Endothelial cell of umbilical vein (primary cell): ENCODE results near the gene AKR7A2. TPM values are rescaled to one million over a fixed set of nuclear protein-coding genes. Genes with fewer than 3 reads are reported as not detected.

ENCODE experiments used
- BruUV-seq: library from RNA; stranded (reverse); fragments of 400-500 nt; replicated peaks from 2 replicates; lab custom pipeline; 2021; lab: Mats Ljungman, UMichigan
- CTCF ChIA-PET: fragments of 300-600, 350-600 bp; sonication (Branson Sonifier 250); formaldehyde crosslinking; loops from one replicate; lab custom pipeline; 2021; ENCODE audit warnings: antibody characterized with exemption, inconsistent platforms; lab: Charles Lee
- POLR2A ChIA-PET: fragments of 300-600, 350-600 bp; sonication (Branson Sonifier 250); formaldehyde crosslinking; loops from one replicate; lab custom pipeline; 2021; ENCODE audit warnings: antibody characterized with exemption, inconsistent platforms; lab: Charles Lee
- DNase-seq: peaks from one replicate; pipeline ENCODE4 v3.0.0-alpha.2; 2011; ENCODE audit warnings: low read depth, low spot score
- FAIRE-seq: peaks from 2 replicates; lab custom pipeline; 2011; peaks lifted over from hg19 to GRCh38; lab: Jason Lieb, UNC
- H2AFZ ChIP-seq: 2 replicates; pipeline ENCODE4 v1.6.0; 2012; ENCODE audit warnings: low read depth, low read length, control low read depth, inconsistent platforms
- H3K27ac ChIP-seq: 2 replicates; pipeline ENCODE4 v1.5.1; 2011; ENCODE audit warnings: low read depth, mild to moderate bottlenecking, control low read depth, low read length, moderate library complexity; ENCODE audit not compliant: insufficient read depth
- H3K27me3 ChIP-seq, 2 experiments: 2 replicates each; pipeline versions ENCODE4 v1.6.0 to v1.6.1; 2011; ENCODE audit warnings: low read length in 2 of 2, mixed read lengths in 1 of 2; ENCODE audit not compliant: control insufficient read depth in 2 of 2, insufficient read depth in 2 of 2
- H3K36me3 ChIP-seq, 2 experiments: 2 replicates in 1 of 2; 3 replicates in 1 of 2; pipeline ENCODE4 v1.5.1; 2011; ENCODE audit warnings: low read length in 2 of 2, mild to moderate bottlenecking in 1 of 2, moderate library complexity in 1 of 2; ENCODE audit not compliant: control insufficient read depth in 2 of 2, insufficient read depth in 2 of 2; ENCODE audit errors: extremely low read depth in 1 of 2
- H3K4me1 ChIP-seq: 3 replicates; pipeline ENCODE4 v1.5.1; 2011; ENCODE audit warnings: mild to moderate bottlenecking, low read length; ENCODE audit not compliant: control insufficient read depth, insufficient read depth; ENCODE audit errors: extremely low read depth
- H3K4me2 ChIP-seq: 2 replicates; pipeline ENCODE4 v1.6.1; 2011; ENCODE audit warnings: low read length, control low read depth, mixed read lengths; ENCODE audit not compliant: insufficient read depth
- H3K4me3 ChIP-seq, 3 experiments: fragments of 200-600 bp in 1 of 3; sonication (generic), shearing (Covaris generic) in 1 of 3; replicated peaks in 1 of 3; 2 replicates each; pipeline ENCODE4 v1.5.1; 2011 to 2016; ENCODE audit warnings: control low read depth in 3 of 3, low read length in 3 of 3, mild to moderate bottlenecking in 2 of 3, inconsistent platforms in 1 of 3, low read depth in 1 of 3, moderate library complexity in 1 of 3; ENCODE audit not compliant: insufficient read depth in 1 of 3
- H3K79me2 ChIP-seq: 2 replicates; pipeline ENCODE4 v1.6.0; 2012; ENCODE audit warnings: low read length, inconsistent platforms; ENCODE audit not compliant: control insufficient read depth, insufficient read depth
- H3K9ac ChIP-seq: replicated peaks from 2 replicates; pipeline ENCODE3; 2011; ENCODE audit warnings: low read length, control low read depth; ENCODE audit not compliant: insufficient read depth; ENCODE audit errors: extremely low read depth
- H3K9me1 ChIP-seq: replicated peaks from 3 replicates; pipeline ENCODE4 v1.6.0; 2011; ENCODE audit warnings: mild to moderate bottlenecking, low read length; ENCODE audit not compliant: control insufficient read depth, insufficient read depth; ENCODE audit errors: extremely low read depth
- H3K9me3 ChIP-seq: replicated peaks from 2 replicates; pipeline ENCODE4 v1.5.1; 2012; ENCODE audit warnings: low read length, inconsistent platforms; ENCODE audit not compliant: control insufficient read depth, insufficient read depth
- H4K20me1 ChIP-seq: replicated peaks from 2 replicates; pipeline ENCODE3; 2011; ENCODE audit warnings: mild to moderate bottlenecking, low read length; ENCODE audit not compliant: control insufficient read depth, insufficient read depth; ENCODE audit errors: extremely low read depth
- CTCF ChIP-seq, 2 donors: IDR thresholded peaks; 1 replicate in 1 of 2; 2 replicates in 1 of 2; pipeline ENCODE4 v1.5.1; 2011; ENCODE audit warnings: low read length in 2 of 2, mild to moderate bottlenecking in 2 of 2, moderate library complexity in 2 of 2, control low read depth in 1 of 2, inconsistent platforms in 1 of 2, low read depth in 1 of 2; ENCODE audit not compliant: insufficient read depth in 1 of 2; ENCODE audit errors: extremely low read depth in 1 of 2
- EZH2 ChIP-seq: IDR thresholded peaks from 2 replicates; pipeline ENCODE4 v1.6.1; 2012; ENCODE audit warnings: borderline replicate concordance, low read depth, mild to moderate bottlenecking, moderate library complexity, low read length, inconsistent platforms; ENCODE audit not compliant: severe bottlenecking
- FOS ChIP-seq: IDR thresholded peaks from 2 replicates; pipeline ENCODE4 v1.6.1; 2011; ENCODE audit warnings: mild to moderate bottlenecking, low read length, moderate library complexity, borderline replicate concordance; ENCODE audit not compliant: insufficient read depth
- GATA2 ChIP-seq: IDR thresholded peaks from 2 replicates; pipeline ENCODE4 v1.7.0; 2011; ENCODE audit warnings: low read depth, mild to moderate bottlenecking, moderate library complexity, mixed read lengths, low read length; ENCODE audit not compliant: insufficient read length, insufficient read depth
- JUN ChIP-seq: IDR thresholded peaks from 2 replicates; pipeline ENCODE4 v1.6.1; 2011; ENCODE audit warnings: borderline replicate concordance, low read depth; ENCODE audit not compliant: insufficient read length, insufficient read depth
- MYC ChIP-seq: IDR thresholded peaks from one replicate; pipeline ENCODE4 v1.6.1; 2011; ENCODE audit warnings: mild to moderate bottlenecking, low read depth, low read length
- POLR2A ChIP-seq: IDR thresholded peaks from 2 replicates; pipeline ENCODE4 v1.6.1; 2012; ENCODE audit warnings: low read depth, mild to moderate bottlenecking, control low read depth, low read length
- POLR2AphosphoS5 ChIP-seq: IDR thresholded peaks from 2 replicates; pipeline ENCODE4 v1.6.1; 2012; ENCODE audit warnings: low read depth, mild to moderate bottlenecking, control low read depth, low read length, moderate library complexity; ENCODE audit not compliant: insufficient read depth
- dilution Hi-C: fragments of 300-500 bp; cut with MboI; formaldehyde crosslinking; loops from one replicate; pipeline ENCODE4 v1.15.0; 2019; ENCODE audit warnings: low sequenced_read_pairs; ENCODE audit not compliant: extremely low pct_ligation_motif_present
- intact Hi-C: fragments of 100-400 bp; cut with micrococcal nuclease; formaldehyde crosslinking; loops from one replicate; pipeline ENCODE4 v1.10.0; 2022
- polyA plus RNA-seq, 4 experiments: library from polyadenylated mRNA; depleted of rRNA in 3 of 4; stranded (reverse) in 3 of 4; unstranded in 1 of 4; fragments of >200 nt; gene quantifications; 2 replicates each; pipeline versions ENCODE4 v1.2.1 to v1.2.3, GENCODE V29; 2011 to 2012; ENCODE audit warnings: missing spikeins in 1 of 4
- total RNA-seq: library from RNA; stranded (reverse); gene quantifications from 2 replicates; pipeline ENCODE4 v1.2.3, GENCODE V29; 2021

AKR7A2 gene
- total and polyA plus RNA-seq, 2 donors (not counting 3 experiments of a cell fraction or from before 2014, with no cell fraction given): 48.0 to 70.7 TPM

- H3K4me2 ChIP-seq: no peak overlapping the region
- H3K9ac ChIP-seq: no peak overlapping the region
- H3K27ac ChIP-seq: no peak overlapping the region
- TF ChIP-seq EZH2 (no peak), GATA2 (no peak), FOS (no peak), CTCF (IDR thresholded peaks at IDR 0.05; ENCODE audit: extremely low read depth in 1 of 2, insufficient read depth in 1 of 2, low read depth in 1 of 2, low read length in 2 of 2) (no peak), POLR2A (no peak), MYC (no peak), POLR2AphosphoS5 (no peak), JUN (no peak)
- H3K9me3 ChIP-seq: no peaks in the 10 kb centered on the region
- POLR2A ChIA-PET: no interaction called here
- no peak for FAIRE-seq
- H3K4me3 ChIP-seq: no peak overlapping the region
- H3K27me3 ChIP-seq: no peaks in the 10 kb centered on the region
- H2AFZ ChIP-seq: no peak overlapping the region
- dilution Hi-C loops: no loop called here
- no TSS peak for BruUV-seq
- H4K20me1 ChIP-seq: no peaks in the 10 kb centered on the region
- H3K9me1 ChIP-seq: no peaks in the 10 kb centered on the region
- intact Hi-C loops: loop anchor here (1.0 to 5.0 kb wide), 4 partner anchors 91 to 310 kb away; partner anchors contain the start of genes CAPZB, EMC1 and MRTO4
- peaks cover 3 to 42% of the 10 kb centered on the region in 2 experiments for H3K36me3 ChIP-seq
- no peaks in the 10 kb centered on the region for H3K4me1 ChIP-seq
- CTCF ChIA-PET: interaction anchor here (0.7 to 10.6 kb wide), 9 partner anchors 16 to 318 kb away, joined by 3 to 99 read pairs (median 4); no protein-coding TSS in a partner anchor
- no peaks in the 10 kb centered on the region for H3K79me2 ChIP-seq
- no peak for DNase-seq
Observed at GRCh38 chr1:19343617-19344350, 31.8 kb upstream of the AKR7A2 start.
